GM12878 (cell line): ENCODE results near the gene VWA7. TPM values are rescaled to one million over a fixed set of nuclear protein-coding genes. Genes with fewer than 3 reads are reported as not detected.
A peak's percentile ranks its signal among the peaks of the same experiment; 100 is the strongest.

Source experiments
- ATAC-seq: fragments of 200-7000 bp; cut with Tn5 transposase; 3 replicates; pipeline ENCODE4 v1.9.1; 2020; ENCODE audit warnings: mild to moderate bottlenecking, moderate library complexity
- BruUV-seq: library from RNA; stranded (reverse); fragments of 400-500 nt; replicated peaks from 2 replicates; lab custom pipeline; 2021; lab: Mats Ljungman, UMichigan
- CTCF ChIA-PET: fragments of 300-600 bp; sonication (Branson Sonifier 250); formaldehyde crosslinking; extraction: SDS; loops from one replicate; lab custom pipeline; 2021; ENCODE audit warnings: inconsistent platforms; lab: Yijun Ruan, JAX
- POLR2A ChIA-PET: fragments of 350-600 bp; formaldehyde crosslinking; extraction: SDS; loops from one replicate; lab custom pipeline; 2021; ENCODE audit warnings: inconsistent platforms; lab: Charles Lee
- RAD21 ChIA-PET: fragments of 300-600 bp; sonication (Branson Sonifier 250); formaldehyde crosslinking; loops from one replicate; lab custom pipeline; 2023; ENCODE audit warnings: antibody characterized with exemption; ENCODE audit not compliant: unreplicated experiment; lab: Charles Lee
- SMC1A ChIA-PET: fragments of 300-600 bp; sonication (Branson Sonifier 250); formaldehyde crosslinking; loops from one replicate; lab custom pipeline; 2023; ENCODE audit not compliant: unreplicated experiment, uncharacterized antibody; lab: Charles Lee
- DNase-seq: peaks from one replicate; pipeline ENCODE4 v3.0.0-alpha.2; 2011; ENCODE audit warnings: low read depth, low spot score
- FAIRE-seq: peaks from 3 replicates; lab custom pipeline; 2011; peaks lifted over from hg19 to GRCh38; lab: Jason Lieb, UNC
- H2AFZ ChIP-seq: 2 replicates; pipeline ENCODE4 v1.6.0; 2011; ENCODE audit warnings: low read depth, low read length, control low read depth; ENCODE audit not compliant: control insufficient read depth
- H3K27ac ChIP-seq: 2 replicates; pipeline ENCODE4 v1.5.1; 2011; ENCODE audit warnings: control low read depth; ENCODE audit not compliant: control insufficient read depth, insufficient read depth
- H3K27me3 ChIP-seq, 2 experiments: replicated peaks in 1 of 2; 2 replicates each; pipeline versions ENCODE4 v1.6.0 to v1.6.1; 2011; ENCODE audit warnings: low read length in 1 of 2; ENCODE audit not compliant: control insufficient read depth in 2 of 2, insufficient read depth in 2 of 2
- H3K36me3 ChIP-seq, 2 experiments: 2 replicates each; pipeline ENCODE4 v1.5.1; 2011; ENCODE audit warnings: low read length in 1 of 2; ENCODE audit not compliant: control insufficient read depth in 2 of 2, insufficient read depth in 2 of 2
- H3K4me1 ChIP-seq: 2 replicates; pipeline ENCODE4 v1.6.1; 2011; ENCODE audit warnings: mild to moderate bottlenecking, low read length, moderate library complexity, mixed read lengths; ENCODE audit not compliant: control insufficient read depth, insufficient read depth
- H3K4me2 ChIP-seq: 2 replicates; pipeline ENCODE4 v1.6.0; 2011; ENCODE audit warnings: control low read depth; ENCODE audit not compliant: control insufficient read depth, insufficient read depth
- H3K4me3 ChIP-seq: fragments of 200-600 bp; sonication (generic); 2 replicates; pipeline ENCODE4 v1.5.1; 2016
- H3K79me2 ChIP-seq: 2 replicates; pipeline ENCODE4 v1.6.0; 2011; ENCODE audit warnings: low read length; ENCODE audit not compliant: control insufficient read depth, insufficient read depth
- H3K9ac ChIP-seq: 2 replicates; pipeline ENCODE4 v1.8.0; 2011; ENCODE audit warnings: low read length, control low read depth, mixed read lengths; ENCODE audit not compliant: control insufficient read depth, insufficient read depth
- H3K9me3 ChIP-seq: replicated peaks from 3 replicates; pipeline ENCODE4 v1.5.1; 2011; ENCODE audit warnings: mild to moderate bottlenecking, low read length; ENCODE audit not compliant: control insufficient read depth, insufficient read depth
- H4K20me1 ChIP-seq: 2 replicates; pipeline ENCODE4 v1.6.0; 2011; ENCODE audit not compliant: control insufficient read depth, insufficient read depth
- GABPA ChIP-seq: IDR thresholded peaks from 2 replicates; pipeline ENCODE4 v1.6.1; 2014; ENCODE audit warnings: antibody characterized with exemption, low read depth, mild to moderate bottlenecking, inconsistent platforms
- IKZF2 ChIP-seq, 2 experiments: fragments of 450-650 bp; IDR thresholded peaks; 2 replicates each; pipeline ENCODE4 v1.6.1; 2017; ENCODE audit warnings: mild to moderate bottlenecking in 2 of 2, moderate library complexity in 2 of 2
- MEF2A ChIP-seq: IDR thresholded peaks from 2 replicates; pipeline ENCODE4 v1.6.1; 2011; ENCODE audit warnings: low read depth, mild to moderate bottlenecking, low read length, moderate library complexity; ENCODE audit not compliant: insufficient read depth
- MEF2B ChIP-seq: fragments of 450-650 bp; IDR thresholded peaks from 2 replicates; pipeline ENCODE4 v1.6.1; 2018; ENCODE audit warnings: mild to moderate bottlenecking, moderate library complexity; ENCODE audit not compliant: partially characterized antibody, poor library complexity, severe bottlenecking
- NFIC ChIP-seq: IDR thresholded peaks from 2 replicates; pipeline ENCODE4 v1.6.1; 2012; ENCODE audit warnings: low read depth, mild to moderate bottlenecking, inconsistent platforms, low read length, moderate library complexity
- POLR2A ChIP-seq: IDR thresholded peaks from 2 replicates; pipeline ENCODE4 v1.6.1; 2011; ENCODE audit warnings: low read depth, mild to moderate bottlenecking, low read length
- RB1 ChIP-seq: fragments of 450-650 bp; formaldehyde crosslinking; IDR thresholded peaks from 2 replicates; pipeline ENCODE4 v1.6.1; 2017; ENCODE audit warnings: mild to moderate bottlenecking, borderline replicate concordance
- RFX5 ChIP-seq: IDR thresholded peaks from 2 replicates; pipeline ENCODE4 v1.6.1; 2011; ENCODE audit warnings: low read depth, low read length, improper control_type of control experiment
- WGBS: methylation state at CpG from one replicate; pipeline ENCODE4 v1.1.6; 2016; ENCODE audit warnings: low lambda C conversion rate; ENCODE audit not compliant: insufficient replicate concordance, insufficient coverage; ENCODE audit errors: missing lambda C conversion rate; 5-methylcytosine and 5-hydroxymethylcytosine counted together
- in situ Hi-C: fragments of 300-500 bp; cut with MboI; formaldehyde crosslinking; loops from 9 replicates; pipeline ENCODE4 v1.14.3; 2018; ENCODE audit warnings: mixed read lengths
- intact Hi-C: fragments of 100-400 bp; cut with micrococcal nuclease; formaldehyde crosslinking; loops from one replicate; pipeline ENCODE4 v1.14.2; 2022; ENCODE audit not compliant: unreplicated experiment
- polyA plus RNA-seq, 11 experiments: library from polyadenylated mRNA; depleted of rRNA in 4 of 11; unstranded in 6 of 11; stranded (reverse) in 5 of 11; fragments of >200 nt; fragmentation: Nextera tagmentation in 4 of 11; fragmentation: Illumina TruSeq in 1 of 11; extraction: Ambion mirVana in 4 of 11; extraction: Trizol in 1 of 11; gene quantifications; 1 replicate in 1 of 11; 2 replicates in 10 of 11; pipeline versions ENCODE4 v1.2.1 to v1.2.3, GENCODE V29; 2011 to 2016; ENCODE audit warnings: inconsistent platforms in 2 of 11, missing spikeins in 2 of 11, low read depth in 1 of 11
- total RNA-seq, 4 experiments: library from RNA; depleted of rRNA in 3 of 4; stranded (reverse); fragments of >200 nt in 3 of 4; fragmentation: Illumina TruSeq in 1 of 4; extraction: Trizol in 1 of 4; gene quantifications; 2 replicates each; pipeline versions ENCODE4 v1.2.1 to v1.2.3, GENCODE V29; 2013 to 2021
- TF ChIP-seq, protein P1 (sequence below): fragments of 450-650 bp; conservative IDR thresholded peaks from 2 replicates; pipeline ENCODE4 v1.6.1; 2017; ENCODE audit warnings: mild to moderate bottlenecking, moderate library complexity

The VWA7 gene
- total and polyA plus RNA-seq, 10 of the 15 experiments (the other 5 are each of a cell fraction or from before 2014, with no cell fraction given), result 0.11 to 3.1 (median 1.2) TPM; not detected in 1

DNA sequence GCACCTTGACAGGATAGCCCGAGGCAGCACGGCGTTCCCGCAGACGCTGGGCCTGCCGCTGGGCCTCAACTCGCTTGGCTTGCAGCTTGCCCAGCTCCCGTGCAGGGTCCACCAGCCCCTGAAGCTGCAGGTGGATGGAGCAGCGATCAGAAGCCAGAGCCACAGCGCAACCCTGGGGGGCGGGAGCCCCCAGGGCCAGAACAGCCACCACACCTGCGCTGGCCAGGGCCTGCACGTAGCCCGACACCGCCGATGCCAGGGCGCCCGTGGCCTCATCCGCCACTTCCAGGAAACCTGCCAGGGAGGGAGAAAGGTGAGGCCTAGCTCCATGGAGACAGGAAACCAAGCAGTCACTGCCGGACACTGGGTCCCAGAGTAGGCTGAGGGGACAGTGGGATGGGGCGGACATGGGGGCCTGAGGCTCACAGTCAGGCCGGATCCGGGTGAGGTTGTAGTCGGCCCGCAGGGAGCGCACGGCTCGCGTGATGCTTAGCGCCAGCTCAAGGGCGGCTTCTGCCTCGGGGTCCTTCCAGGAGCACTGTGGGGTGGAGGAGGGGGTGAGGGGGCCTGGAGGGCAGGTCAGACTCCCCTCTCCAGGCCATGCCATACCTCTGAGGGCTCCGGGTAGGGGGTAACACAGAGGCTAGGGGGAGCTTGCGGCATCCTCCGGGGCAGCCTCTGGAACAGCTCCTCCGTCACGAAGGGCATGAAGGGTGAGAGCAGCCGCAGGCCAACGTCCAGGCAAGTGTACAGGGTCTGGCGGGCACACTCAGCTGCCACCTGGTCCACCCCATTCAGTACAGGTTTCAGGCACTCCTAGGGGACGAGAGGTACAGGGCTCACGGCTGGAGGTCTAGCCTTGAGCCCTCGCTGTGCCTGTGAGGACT is 2.1 kb upstream of the VWA7 start:
- ChIA-PET POLR2A (interaction anchor here (0.5 to 3.2 kb wide), 3 partner anchors 35 to 51 kb away, joined by 4 to 12 read pairs (median 4); partner anchors contain the start of genes HSPA1A and HSPA1L), CTCF (interaction anchor here (0.7 to 4.1 kb wide), 4 partner anchors 11 to 44 kb away, joined by 3 to 12 read pairs (median 6); partner anchors contain the start of gene VARS1), SMC1A (interaction anchor here (1.1 to 1.4 kb wide), 2 partner anchors 26 to 42 kb away, joined by 4 read pairs; no protein-coding TSS in a partner anchor), RAD21 (interaction anchor here (0.6 to 1.3 kb wide), 2 partner anchors 83 to 131 kb away, joined by 3 to 4 read pairs; partner anchors contain the start of gene NEU1)
- no peak overlapping the region for H3K4me3 ChIP-seq
- no peaks in the 10 kb centered on the region for H3K27me3 ChIP-seq
- ATAC-seq (no peak), DNase-seq (no peak), FAIRE-seq (no peak)
- H3K9ac ChIP-seq, result no peak overlapping the region
- intact Hi-C loops, result loop anchor here (10.0 kb wide), 1 partner anchor 46 kb away; the partner anchor contains the start of gene HSPA1B
- no peaks in the 10 kb centered on the region for H3K79me2 ChIP-seq
- in situ Hi-C loops, result no loop called here
- no peaks in the 10 kb centered on the region for H3K9me3 ChIP-seq
- H3K4me2 ChIP-seq, result no peak overlapping the region
- BruUV-seq, result no TSS peak
- peak; percentile 41; the same call in 1 of the 2 replicates for TF ChIP-seq POLR2A
- no peak for TF ChIP-seq NFIC
- H4K20me1 ChIP-seq, result no peaks in the 10 kb centered on the region
- peaks cover 18% of the 10 kb centered on the region for H3K4me1 ChIP-seq
- peaks cover 0 to 39% of the 10 kb centered on the region in 2 experiments; a peak in 3 of 4 replicates for H3K36me3 ChIP-seq
- H3K27ac ChIP-seq, result no peak overlapping the region
- 96% methylated on average over 35 of the region's 43 CpGs for WGBS
- H2AFZ ChIP-seq, result no peak overlapping the region

GRCh38 chr6:31778193-31778592 is 1.1 kb upstream of the VWA7 start:
- POLR2A ChIA-PET, result interaction anchor here (1.0 to 3.2 kb wide), 7 partner anchors 12 to 114 kb away, joined by 3 to 12 read pairs (median 5); partner anchors contain the start of genes HSPA1A, HSPA1L, LSM2 and VARS1
- RAD21 ChIA-PET, result interaction anchor here (1.1 to 2.1 kb wide), 2 partner anchors 18 to 52 kb away, joined by 3 to 8 read pairs; no protein-coding TSS in a partner anchor
- peaks cover 0 to 34% of the 10 kb centered on the region in 2 experiments; a peak in 3 of 4 replicates for H3K36me3 ChIP-seq
- no peak for FAIRE-seq
- no TSS peak for BruUV-seq
- H3K9me3 ChIP-seq, result no peaks in the 10 kb centered on the region
- no peak for DNase-seq
- H3K4me3 ChIP-seq, result no peak overlapping the region
- no peaks in the 10 kb centered on the region for H3K79me2 ChIP-seq
- in situ Hi-C loops (no loop called here), intact Hi-C loops (loop anchor here (10.0 kb wide), 1 partner anchor 47 kb away; the partner anchor contains the start of gene HSPA1B)
- H3K9ac ChIP-seq, result no peak overlapping the region
- CTCF ChIA-PET, result interaction anchor here (1.9 to 4.1 kb wide), 3 partner anchors 10 to 17 kb away, joined by 6 to 12 read pairs (median 8); partner anchors contain the start of gene VARS1
- no peaks in the 10 kb centered on the region for H3K27me3 ChIP-seq
- 91% methylated on average over 5 of the region's 5 CpGs for WGBS
- no peak overlapping the region for H2AFZ ChIP-seq
- no peak overlapping the region for H3K4me2 ChIP-seq
- H3K27ac ChIP-seq, result no peak overlapping the region
- H4K20me1 ChIP-seq, result no peaks in the 10 kb centered on the region
- peaks cover 18% of the 10 kb centered on the region for H3K4me1 ChIP-seq
- ATAC-seq, result no peak
- SMC1A ChIA-PET, result interaction anchor here (1.1 to 1.2 kb wide), 4 partner anchors 8 to 83 kb away, joined by 3 to 6 read pairs (median 4); partner anchors contain the start of gene VARS1
- no peak for TF ChIP-seq GABPA
- no peak for TF ChIP-seq MEF2B
- TF ChIP-seq RFX5, result no peak
- no peak for TF ChIP-seq RB1
- TF ChIP-seq IKZF2 (IDR thresholded peaks at IDR 0.05), result no peak
- TF ChIP-seq, protein P1, sequence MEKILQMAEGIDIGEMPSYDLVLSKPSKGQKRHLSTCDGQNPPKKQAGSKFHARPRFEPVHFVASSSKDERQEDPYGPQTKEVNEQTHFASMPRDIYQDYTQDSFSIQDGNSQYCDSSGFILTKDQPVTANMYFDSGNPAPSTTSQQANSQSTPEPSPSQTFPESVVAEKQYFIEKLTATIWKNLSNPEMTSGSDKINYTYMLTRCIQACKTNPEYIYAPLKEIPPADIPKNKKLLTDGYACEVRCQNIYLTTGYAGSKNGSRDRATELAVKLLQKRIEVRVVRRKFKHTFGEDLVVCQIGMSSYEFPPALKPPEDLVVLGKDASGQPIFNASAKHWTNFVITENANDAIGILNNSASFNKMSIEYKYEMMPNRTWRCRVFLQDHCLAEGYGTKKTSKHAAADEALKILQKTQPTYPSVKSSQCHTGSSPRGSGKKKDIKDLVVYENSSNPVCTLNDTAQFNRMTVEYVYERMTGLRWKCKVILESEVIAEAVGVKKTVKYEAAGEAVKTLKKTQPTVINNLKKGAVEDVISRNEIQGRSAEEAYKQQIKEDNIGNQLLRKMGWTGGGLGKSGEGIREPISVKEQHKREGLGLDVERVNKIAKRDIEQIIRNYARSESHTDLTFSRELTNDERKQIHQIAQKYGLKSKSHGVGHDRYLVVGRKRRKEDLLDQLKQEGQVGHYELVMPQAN, result no peak
- no peak for TF ChIP-seq MEF2A
